HG02885 (cell line): ENCODE results near the gene RAB3GAP2.
"Not testable (repeated sequence)": the region's sequence is repeated elsewhere in the genome, so short reads cannot be mapped to it uniquely, and the experiment has no call there.

Source experiments
- ATAC-seq: cut with Tn5 transposase; IDR thresholded peaks from one replicate; pipeline ENCODE4 v1.9.1; 2021; ENCODE audit warnings: mild to moderate bottlenecking; ENCODE audit not compliant: unreplicated experiment, poor library complexity

RAB3GAP2 gene

GRCh38 chr1:220213382-220213983 lies 58.8 kb downstream of the RAB3GAP2 start:
- ATAC-seq: no peak

- no peak for ATAC-seq
Measured at GRCh38 chr1:220207411-220207810, 64.8 kb downstream of the RAB3GAP2 start.

DNA sequence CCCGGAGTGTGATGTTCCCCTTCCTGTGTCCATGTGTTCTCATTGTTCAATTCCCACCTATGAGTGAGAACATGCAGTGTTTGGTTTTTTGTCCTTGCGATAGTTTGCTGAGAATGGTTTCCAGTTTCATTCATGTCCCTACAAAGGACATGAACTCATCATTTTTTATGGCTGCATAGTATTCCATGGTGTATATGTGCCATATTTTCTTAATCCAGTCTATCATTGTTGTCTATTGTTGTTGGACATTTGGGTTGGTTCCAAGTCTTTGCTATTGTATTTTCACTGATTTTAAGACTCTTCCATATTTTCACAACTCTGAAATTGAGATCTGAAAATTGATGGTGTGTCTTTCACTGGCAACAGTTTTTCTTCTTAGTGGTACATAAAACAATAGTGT lies 67.5 kb downstream of the RAB3GAP2 start:
- not testable (repeated sequence) for ATAC-seq

DNA sequence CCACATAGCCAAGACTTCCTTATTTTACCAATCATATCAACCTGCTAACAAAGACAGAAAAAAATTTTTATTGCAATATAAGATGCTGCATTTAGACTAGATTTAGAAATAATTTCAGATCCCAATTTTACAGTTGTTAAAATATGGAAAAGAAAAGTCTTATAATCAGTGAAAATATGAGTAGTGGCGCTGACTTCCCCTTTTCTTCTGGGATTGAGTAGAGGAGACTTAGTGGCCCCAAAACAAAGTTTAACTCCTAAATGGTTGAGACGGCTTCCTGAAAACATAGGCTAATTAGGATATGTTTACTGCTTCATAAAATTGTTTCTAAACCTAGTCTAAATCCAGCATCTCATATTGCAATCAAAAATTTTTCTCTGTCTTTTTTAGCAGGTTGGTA lies 68.4 kb downstream of the RAB3GAP2 start:
- no peak for ATAC-seq

- no peak for ATAC-seq
Measured at GRCh38 chr1:220198186-220199005, 73.9 kb downstream of the RAB3GAP2 start.

DNA sequence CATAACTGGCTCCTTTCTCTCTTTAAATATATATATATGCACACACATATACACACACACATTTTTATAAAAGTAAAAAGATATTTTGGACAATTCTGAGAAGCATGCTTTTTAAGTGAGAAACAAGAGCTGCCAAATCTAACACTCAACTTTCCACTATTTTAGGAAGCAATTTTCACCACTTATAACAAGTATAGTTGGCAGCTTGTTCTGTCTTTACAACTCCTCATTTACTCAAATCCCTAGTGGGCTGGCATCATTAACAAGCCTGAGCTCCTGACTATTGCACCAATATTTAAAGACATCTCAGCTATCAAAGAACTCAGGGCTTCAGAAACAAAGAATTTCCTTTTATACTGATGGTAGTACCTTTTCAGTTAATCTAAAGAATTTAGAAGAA lies 76.6 kb downstream of the RAB3GAP2 start:
- no peak for ATAC-seq

- no peak for ATAC-seq
Measured at GRCh38 chr1:220189750-220190347, 82.4 kb downstream of the RAB3GAP2 start.

- ATAC-seq: no peak
Measured at GRCh38 chr1:220188538-220188937, 83.7 kb downstream of the RAB3GAP2 start.

DNA sequence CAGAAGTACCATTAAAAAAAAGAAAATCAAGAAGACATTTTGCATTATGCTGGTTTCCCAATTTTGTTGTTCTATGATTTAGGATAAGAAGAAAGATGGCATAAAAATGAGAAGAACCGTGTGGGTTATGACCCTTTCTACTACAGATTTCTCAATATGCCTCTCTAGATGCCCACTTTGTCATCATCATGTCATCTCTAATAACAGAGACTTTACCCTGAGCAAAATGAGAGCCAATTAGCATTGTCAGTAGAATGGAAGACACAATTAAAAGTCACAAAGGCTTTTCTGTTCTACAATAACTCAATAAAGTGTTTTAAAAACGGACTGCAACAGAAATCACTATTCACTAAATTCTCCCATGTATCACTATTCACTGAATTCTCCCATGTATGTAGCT lies 85.5 kb downstream of the RAB3GAP2 start:
- no peak for ATAC-seq

DNA sequence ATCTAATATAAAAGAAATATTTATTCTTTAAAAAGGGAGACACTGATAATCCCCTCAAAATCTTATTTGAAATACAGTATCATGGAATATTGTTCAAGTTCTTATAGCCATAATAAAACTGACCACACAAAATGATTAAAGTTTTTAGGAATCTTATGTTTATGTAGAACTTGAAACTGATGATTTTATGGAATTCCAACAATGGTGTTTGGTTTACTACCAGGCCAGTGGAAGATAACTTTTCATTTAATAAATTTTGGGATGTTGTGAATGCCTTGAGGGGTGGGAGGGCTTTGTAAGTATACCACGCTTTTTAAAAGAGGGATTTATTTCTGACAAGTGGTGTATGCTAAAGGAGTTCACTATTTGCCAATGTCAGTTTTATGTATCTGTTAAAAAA lies 87.7 kb downstream of the RAB3GAP2 start:
- ATAC-seq: no peak

DNA sequence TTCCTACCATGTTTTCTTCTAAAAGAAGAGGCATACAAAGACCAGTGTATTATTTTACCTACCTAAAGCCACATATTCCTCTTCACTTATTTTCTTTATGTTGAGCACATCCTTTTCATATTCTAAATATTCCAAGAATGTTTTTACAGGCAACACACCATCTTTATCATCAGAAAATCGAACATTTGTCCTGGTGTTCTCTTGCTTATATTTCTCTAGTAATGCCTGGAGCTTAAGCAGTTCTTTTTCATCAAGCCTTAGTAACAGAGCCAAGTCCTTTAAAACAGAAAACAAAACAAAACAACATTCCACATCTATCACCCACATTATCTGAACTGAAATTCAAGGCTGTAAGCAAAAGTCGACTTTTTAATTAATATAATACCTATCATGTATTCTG lies 89.6 kb downstream of the RAB3GAP2 start:
- ATAC-seq: no peak

- no peak for ATAC-seq
Measured at GRCh38 chr1:220182111-220182510, 90.1 kb downstream of the RAB3GAP2 start.

GRCh38 chr1:220176540-220176939 lies 95.7 kb downstream of the RAB3GAP2 start:
- no peak for ATAC-seq

DNA sequence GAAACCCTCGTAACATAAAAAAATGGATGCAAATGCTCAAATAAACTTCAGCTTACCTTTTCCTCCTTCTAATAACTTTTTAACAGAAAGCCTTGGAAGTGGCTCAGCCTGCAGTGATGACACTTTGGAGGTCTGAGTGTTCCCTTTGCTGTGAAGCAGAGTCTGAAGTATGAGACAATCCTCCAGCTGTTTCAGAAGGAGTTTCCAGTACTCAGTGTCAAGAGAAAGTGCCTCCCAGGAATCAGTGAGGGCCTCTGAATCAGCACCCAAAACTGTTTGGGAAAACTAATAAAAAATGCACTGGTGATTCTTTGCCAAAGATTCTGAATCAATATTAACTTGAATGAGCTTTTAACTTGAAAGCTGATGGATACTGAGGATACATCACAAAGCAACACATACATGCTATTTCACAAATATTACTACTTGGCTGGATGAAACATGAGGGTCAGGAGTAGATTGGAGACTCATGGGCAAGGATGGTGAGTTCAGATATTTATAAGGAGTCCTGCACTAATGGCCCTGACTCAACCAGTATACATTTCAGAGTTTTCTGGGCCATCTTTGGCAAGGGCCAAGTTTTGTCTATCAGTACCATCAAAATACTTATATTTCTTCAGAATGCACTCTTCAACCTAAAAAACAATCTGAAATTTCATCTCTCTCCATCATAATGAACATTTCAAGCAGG lies 101.3 kb downstream of the RAB3GAP2 start:
- no peak for ATAC-seq

- not testable (repeated sequence) for ATAC-seq
Measured at GRCh38 chr1:220169887-220170286, 102.4 kb downstream of the RAB3GAP2 start.

DNA sequence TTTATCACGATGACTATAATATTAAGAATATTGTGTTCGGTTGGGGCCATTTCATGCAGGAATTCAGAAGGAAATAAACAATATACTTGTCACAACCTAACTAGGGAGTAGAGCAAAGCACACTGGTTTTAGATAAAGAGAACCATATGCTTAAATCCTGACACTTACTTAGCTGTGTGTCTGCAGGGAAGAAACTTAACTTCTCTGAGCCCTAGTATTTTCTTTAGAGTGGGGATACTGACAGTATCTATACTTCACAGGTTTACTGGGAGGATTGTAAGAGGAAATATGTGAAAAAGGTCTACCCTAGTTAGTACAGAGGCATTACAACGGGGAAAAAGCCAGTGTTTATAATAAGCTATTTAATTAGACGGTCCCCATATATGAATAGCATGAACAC lies 105.4 kb downstream of the RAB3GAP2 start:
- ATAC-seq: no peak

DNA sequence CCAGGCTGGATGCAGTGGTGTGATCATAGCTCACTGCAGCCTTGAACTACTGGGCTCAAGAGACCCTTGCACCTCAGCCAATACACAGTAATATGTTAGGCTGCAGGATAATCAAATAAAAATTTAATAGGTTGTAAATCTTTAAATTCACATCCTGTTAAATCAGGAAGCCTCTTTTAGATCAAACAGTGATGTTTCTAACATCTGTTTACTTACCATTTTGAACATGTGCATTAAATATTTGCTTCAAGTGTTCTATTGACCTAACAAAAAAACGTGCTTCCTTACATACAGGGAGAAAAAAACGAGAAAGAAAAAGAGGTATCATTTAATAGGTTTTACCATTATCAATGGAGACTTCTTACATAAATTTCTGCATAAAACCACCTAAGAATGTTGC lies 107.7 kb downstream of the RAB3GAP2 start:
- no peak for ATAC-seq

GRCh38 chr1:220164116-220164515 lies 108.1 kb downstream of the RAB3GAP2 start:
- no peak for ATAC-seq

GRCh38 chr1:220160027-220160426 lies 112.2 kb downstream of the RAB3GAP2 start:
- ATAC-seq: no peak

DNA sequence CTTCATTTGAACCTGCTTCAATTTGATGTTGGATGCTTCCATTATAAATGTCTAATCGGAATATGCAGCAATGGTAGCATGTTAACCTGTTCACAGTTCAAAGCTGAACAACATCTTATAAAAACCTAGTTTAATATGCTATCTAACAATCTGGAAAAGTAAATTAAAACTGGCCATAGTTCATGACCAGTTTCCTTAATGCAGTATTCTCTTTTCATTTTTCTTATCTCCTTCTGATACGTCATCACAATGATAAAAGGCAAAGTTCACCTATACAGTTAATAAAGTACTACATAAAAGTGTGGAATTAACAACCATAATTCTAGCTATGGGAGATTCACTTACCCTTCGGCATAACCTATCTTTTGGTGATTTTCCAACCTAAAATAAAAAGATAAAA lies 113.2 kb downstream of the RAB3GAP2 start:
- ATAC-seq: no peak

DNA sequence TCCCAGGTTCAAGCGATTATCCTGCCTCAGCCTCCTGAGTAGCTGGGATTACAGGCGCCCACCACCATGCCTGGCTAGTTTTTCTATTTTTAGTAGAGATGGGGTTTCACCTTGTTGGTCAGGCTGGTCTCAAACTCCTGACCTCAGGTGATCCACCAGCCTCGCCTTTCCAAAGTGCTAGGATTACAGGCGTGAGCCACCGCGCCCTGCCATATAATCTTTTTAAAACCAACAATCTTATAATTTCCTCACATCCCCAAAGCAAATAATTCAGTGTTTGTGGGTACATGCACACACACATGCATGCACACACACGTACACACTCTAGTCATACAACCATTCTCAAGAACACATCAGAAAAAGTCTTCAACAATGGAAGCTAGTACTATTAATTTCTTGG lies 113.7 kb downstream of the RAB3GAP2 start:
- ATAC-seq: not testable (repeated sequence)
